Colonic mucosa (tissue), 4 donors: ENCODE measurements around the gene PALD1. TPM values are rescaled to one million over a fixed set of nuclear protein-coding genes. Genes with fewer than 3 reads are reported as not detected.

ENCODE experiments used
- DNase-seq: peaks from one replicate; pipeline ENCODE4 v3.0.0-alpha.2; 2020
- H3K27ac ChIP-seq: fragments of 200-600 bp; one replicate; pipeline ENCODE4 v1.8.0; 2021
- H3K27me3 ChIP-seq: fragments of 200-600 bp; one replicate; pipeline ENCODE4 v1.8.0; 2021
- H3K36me3 ChIP-seq: fragments of 200-600 bp; one replicate; pipeline ENCODE4 v1.8.0; 2021
- H3K4me1 ChIP-seq: fragments of 200-600 bp; one replicate; pipeline ENCODE4 v1.8.0; 2021; ENCODE audit warnings: mild to moderate bottlenecking
- H3K4me3 ChIP-seq: fragments of 200-600 bp; one replicate; pipeline ENCODE4 v1.8.0; 2021
- H3K9ac ChIP-seq, 2 donors: one replicate each; pipeline ENCODE4 v1.7.0; 2013; ENCODE audit warnings: control low read depth in 2 of 2, low read depth in 2 of 2, low read length in 2 of 2
- H3K9me3 ChIP-seq: fragments of 200-600 bp; one replicate; pipeline ENCODE4 v1.8.0; 2021
- CTCF ChIP-seq: fragments of 200-600 bp; IDR thresholded peaks from one replicate; pipeline ENCODE4 v1.8.0; 2022; ENCODE audit warnings: antibody characterized with exemption, mild to moderate bottlenecking
- intact Hi-C: fragments of 100-400 bp; cut with DNase I; formaldehyde crosslinking; loops from one replicate; pipeline ENCODE4 v1.14.1; 2022
- total RNA-seq, 2 donors: library from RNA; stranded (reverse); fragmentation: NEBNext Ultra II Directional in 1 of 2; extraction: Animal tissue kit (Norgen Biotek cat#: 25700) in 1 of 2; gene quantifications; one replicate each; pipeline ENCODE4 v1.2.1, GENCODE V29; 2021
- donor health status: healthy.
- donor health status: DM: no; HTN: no; CAD: no.
- donor health status: DM: no; HTN: no; CAD: no.

The PALD1 gene
- total RNA-seq, 2 donors from 2014 or later = 1.3 to 2.5 TPM

GRCh38 chr10:70441161-70441894 is 37.2 kb upstream of the PALD1 start, which contains the start of gene NODAL:
Gene NODAL, minus strand, starts transcription at chr10:70441681. Its CDS starts 14 bp downstream, at chr10:70441667.
- H3K9me3 ChIP-seq = no peaks in the 10 kb centered on the region
- DNase-seq = no peak
- no peak within 1 kb of the TSS for H3K27ac ChIP-seq
- peaks cover 12% of the 10 kb centered on the region for H3K4me1 ChIP-seq
- intact Hi-C loops = no loop called here
- no peak for TF ChIP-seq CTCF
- H3K9ac ChIP-seq = peak within 1 kb of the TSS in 1 of 2 donors; percentile 21
- H3K27me3 ChIP-seq = peaks cover 33% of the 10 kb centered on the region
- H3K36me3 ChIP-seq = no peaks in the 10 kb centered on the region
- H3K4me3 ChIP-seq = peak within 1 kb of the TSS; percentile 13

GRCh38 chr10:70441895-70442309 is 36.7 kb upstream of the PALD1 start:
- no peak for DNase-seq
- H3K27me3 ChIP-seq = peaks cover 33% of the 10 kb centered on the region

GRCh38 chr10:70442332-70442988 is 36.1 kb upstream of the PALD1 start:
- H3K9me3 ChIP-seq = no peaks in the 10 kb centered on the region

More at GRCh38 chr10:70441895-70442309, 36.7 kb upstream of the PALD1 start:
- Histone ChIP-seq H3K9me3 (no peaks in the 10 kb centered on the region), H3K36me3 (no peaks in the 10 kb centered on the region), H3K4me3 (no peak overlapping the region), H3K4me1 (peaks cover 12% of the 10 kb centered on the region), H3K9ac (peak overlapping the region in 1 of 2 donors; percentile 21), H3K27ac (no peak overlapping the region)
- TF ChIP-seq CTCF = no peak
- intact Hi-C loops = no loop called here

GRCh38 chr10:70444744-70445143 is 33.8 kb upstream of the PALD1 start:
- Histone ChIP-seq H3K4me3 (no peak overlapping the region), H3K27me3 (peaks cover 24% of the 10 kb centered on the region), H3K9ac (no peak overlapping the region), H3K9me3 (no peaks in the 10 kb centered on the region), H3K4me1 (peaks cover 12% of the 10 kb centered on the region), H3K36me3 (no peaks in the 10 kb centered on the region), H3K27ac (no peak overlapping the region)
- DNase-seq = no peak
- intact Hi-C loops = no loop called here
- TF ChIP-seq CTCF = no peak

More at GRCh38 chr10:70442332-70442988, 36.1 kb upstream of the PALD1 start:
- TF ChIP-seq CTCF = no peak
- intact Hi-C loops = no loop called here
- H3K4me3 ChIP-seq = no peak overlapping the region
- H3K27me3 ChIP-seq = peaks cover 33% of the 10 kb centered on the region
- peak; percentile 65 for DNase-seq
- peaks cover 12% of the 10 kb centered on the region for H3K4me1 ChIP-seq
- H3K36me3 ChIP-seq = no peaks in the 10 kb centered on the region
- H3K27ac ChIP-seq = no peak overlapping the region
- H3K9ac ChIP-seq = peak overlapping the region in 1 of 2 donors; percentile 21

GRCh38 chr10:70445718-70446657 is 32.6 kb upstream of the PALD1 start:
- H3K4me3 ChIP-seq = no peak overlapping the region
- no peaks in the 10 kb centered on the region for H3K9me3 ChIP-seq
- peaks cover 12% of the 10 kb centered on the region for H3K27me3 ChIP-seq
- peaks cover 5% of the 10 kb centered on the region for H3K4me1 ChIP-seq
- no peak for TF ChIP-seq CTCF
- intact Hi-C loops = no loop called here
- no peaks in the 10 kb centered on the region for H3K36me3 ChIP-seq
- no peak overlapping the region for H3K9ac ChIP-seq
- DNase-seq = no peak
- no peak overlapping the region for H3K27ac ChIP-seq
